HepG2 (cell line): ENCODE results near the gene GBA2. TPM values are rescaled to one million over a fixed set of nuclear protein-coding genes. Genes with fewer than 3 reads are reported as not detected.

ENCODE experiments used
- AGO2 ChIP-seq: fragments of 200-400 bp; formaldehyde crosslinking; optimal IDR thresholded peaks from 2 replicates; pipeline ENCODE3; 2017; ENCODE audit warnings: mild to moderate bottlenecking, low read depth, low read length, moderate library complexity
- KLF13 ChIP-seq: sonication (generic); formaldehyde crosslinking; IDR thresholded peaks from 2 replicates; pipeline ENCODE4 v1.4.0; 2020; ENCODE audit warnings: mild to moderate bottlenecking, missing genetic modification reagents
- MEIS2 ChIP-seq: sonication (generic); formaldehyde crosslinking; IDR thresholded peaks from 2 replicates; pipeline ENCODE4 v1.9.0; 2021; ENCODE audit warnings: mild to moderate bottlenecking, missing genetic modification reagents
- NR2F2 ChIP-seq: IDR thresholded peaks from 2 replicates; pipeline ENCODE4 v1.6.1; 2012; ENCODE audit warnings: low read depth, inconsistent platforms, borderline replicate concordance
- SALL2 ChIP-seq: sonication (generic); formaldehyde crosslinking; IDR thresholded peaks from 2 replicates; pipeline ENCODE4 v1.8.1; 2023; ENCODE audit warnings: mild to moderate bottlenecking, missing genetic modification reagents, inconsistent platforms
- SCMH1 ChIP-seq: sonication (generic); formaldehyde crosslinking; IDR thresholded peaks from 2 replicates; pipeline ENCODE4 v1.9.0; 2021; ENCODE audit warnings: missing genetic modification reagents, mild to moderate bottlenecking, borderline replicate concordance
- SRY ChIP-seq: sonication (generic); formaldehyde crosslinking; IDR thresholded peaks from 2 replicates; pipeline ENCODE4 v1.8.0; 2022; ENCODE audit warnings: mild to moderate bottlenecking, missing genetic modification reagents
- YEATS2 ChIP-seq: sonication (generic); formaldehyde crosslinking; IDR thresholded peaks from 2 replicates; pipeline ENCODE4 v1.4.0; 2020; ENCODE audit warnings: missing genetic modification reagents, borderline replicate concordance
- ZFY ChIP-seq: sonication (generic); formaldehyde crosslinking; IDR thresholded peaks from 2 replicates; pipeline ENCODE4 v1.4.0; 2020; ENCODE audit warnings: missing genetic modification reagents
- ZNF143 ChIP-seq: sonication (generic); formaldehyde crosslinking; IDR thresholded peaks from 2 replicates; pipeline ENCODE4 v1.4.0; 2020; ENCODE audit warnings: missing genetic modification reagents
- ZNF678 ChIP-seq: sonication (generic); formaldehyde crosslinking; IDR thresholded peaks from 2 replicates; pipeline ENCODE4 v1.4.0; 2020; ENCODE audit warnings: mild to moderate bottlenecking, missing genetic modification reagents
- polyA plus RNA-seq, 8 experiments: library from polyadenylated mRNA; depleted of rRNA in 3 of 8; stranded (reverse) in 7 of 8; unstranded in 1 of 8; fragments of >200 nt; fragmentation: Illumina TruSeq in 4 of 8; extraction: Trizol in 4 of 8; gene quantifications; 2 replicates each; pipeline versions ENCODE4 v1.2.1 to v1.2.3, GENCODE V29; 2011 to 2016; ENCODE audit warnings: low read depth in 4 of 8, missing spikeins in 1 of 8, mixed read lengths in 1 of 8; ENCODE audit not compliant: insufficient read depth in 1 of 8
- total RNA-seq, 5 experiments: library from RNA; depleted of rRNA; stranded (reverse); fragments of >200 nt; fragmentation: Illumina TruSeq; extraction: Trizol; gene quantifications; 2 replicates each; pipeline ENCODE4 v1.2.3, GENCODE V29; 2016; ENCODE audit warnings: low read depth in 1 of 5
- TF ChIP-seq, protein P1 (sequence below): sonication (generic); formaldehyde crosslinking; IDR thresholded peaks from 2 replicates; pipeline ENCODE4 v1.4.0; 2020; ENCODE audit warnings: missing genetic modification reagents
- TF ChIP-seq, protein P2 (sequence below): sonication (generic); formaldehyde crosslinking; conservative IDR thresholded peaks from 2 replicates; pipeline ENCODE4 v1.4.0; 2020; ENCODE audit warnings: mild to moderate bottlenecking, missing genetic modification reagents, moderate library complexity
- TF ChIP-seq, protein P3 (sequence below): sonication (generic); formaldehyde crosslinking; IDR thresholded peaks from 2 replicates; pipeline ENCODE4 v1.4.0; 2020; ENCODE audit warnings: mild to moderate bottlenecking, missing genetic modification reagents
- TF ChIP-seq, protein P4 (sequence below): sonication (generic); formaldehyde crosslinking; IDR thresholded peaks from 2 replicates; pipeline ENCODE4 v1.5.1; 2020; ENCODE audit warnings: mild to moderate bottlenecking, missing genetic modification reagents

Gene GBA2
- total and polyA plus RNA-seq, 2 of the 13 experiments (the other 11 are each of a cell fraction or from before 2014, with no cell fraction given) = 37.5 to 86.1 TPM

DNA sequence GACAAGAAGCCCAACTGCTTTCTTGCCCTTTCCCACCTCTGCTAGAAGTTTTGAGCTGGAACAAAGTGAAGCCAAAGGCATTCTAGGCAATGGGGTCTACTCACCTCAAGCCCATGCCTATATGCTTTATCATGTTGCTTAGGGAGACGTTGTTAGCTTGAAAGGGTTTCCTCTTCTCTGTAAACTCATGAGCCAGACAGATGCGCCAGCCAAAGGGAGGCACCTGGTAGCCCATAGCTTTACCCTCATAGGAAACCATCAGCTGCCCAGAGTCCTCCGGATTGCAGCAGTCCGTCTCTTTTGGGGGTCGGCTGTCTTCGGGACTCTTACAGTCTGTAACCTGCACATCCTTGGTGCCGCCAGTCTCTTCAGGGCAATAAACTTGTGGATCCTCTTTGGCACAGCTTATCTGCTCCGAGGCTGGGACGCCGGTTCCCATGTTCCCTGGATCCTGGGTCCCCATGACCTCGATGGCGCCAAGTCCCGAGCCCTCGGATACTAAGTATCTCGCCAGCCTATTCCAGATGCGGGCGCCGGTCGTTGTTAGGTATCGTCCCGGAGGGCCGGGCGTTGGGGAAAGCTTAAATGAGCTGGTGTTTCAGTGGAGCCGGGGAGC lies 678 bp downstream of the GBA2 start (continued):
- TF ChIP-seq, protein P1, sequence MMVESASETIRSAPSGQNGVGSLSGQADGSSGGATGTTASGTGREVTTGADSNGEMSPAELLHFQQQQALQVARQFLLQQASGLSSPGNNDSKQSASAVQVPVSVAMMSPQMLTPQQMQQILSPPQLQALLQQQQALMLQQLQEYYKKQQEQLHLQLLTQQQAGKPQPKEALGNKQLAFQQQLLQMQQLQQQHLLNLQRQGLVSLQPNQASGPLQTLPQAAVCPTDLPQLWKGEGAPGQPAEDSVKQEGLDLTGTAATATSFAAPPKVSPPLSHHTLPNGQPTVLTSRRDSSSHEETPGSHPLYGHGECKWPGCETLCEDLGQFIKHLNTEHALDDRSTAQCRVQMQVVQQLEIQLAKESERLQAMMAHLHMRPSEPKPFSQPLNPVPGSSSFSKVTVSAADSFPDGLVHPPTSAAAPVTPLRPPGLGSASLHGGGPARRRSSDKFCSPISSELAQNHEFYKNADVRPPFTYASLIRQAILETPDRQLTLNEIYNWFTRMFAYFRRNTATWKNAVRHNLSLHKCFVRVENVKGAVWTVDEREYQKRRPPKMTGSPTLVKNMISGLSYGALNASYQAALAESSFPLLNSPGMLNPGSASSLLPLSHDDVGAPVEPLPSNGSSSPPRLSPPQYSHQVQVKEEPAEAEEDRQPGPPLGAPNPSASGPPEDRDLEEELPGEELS (CRISPR knock-in tag) = no peak
- TF ChIP-seq, protein P2, sequence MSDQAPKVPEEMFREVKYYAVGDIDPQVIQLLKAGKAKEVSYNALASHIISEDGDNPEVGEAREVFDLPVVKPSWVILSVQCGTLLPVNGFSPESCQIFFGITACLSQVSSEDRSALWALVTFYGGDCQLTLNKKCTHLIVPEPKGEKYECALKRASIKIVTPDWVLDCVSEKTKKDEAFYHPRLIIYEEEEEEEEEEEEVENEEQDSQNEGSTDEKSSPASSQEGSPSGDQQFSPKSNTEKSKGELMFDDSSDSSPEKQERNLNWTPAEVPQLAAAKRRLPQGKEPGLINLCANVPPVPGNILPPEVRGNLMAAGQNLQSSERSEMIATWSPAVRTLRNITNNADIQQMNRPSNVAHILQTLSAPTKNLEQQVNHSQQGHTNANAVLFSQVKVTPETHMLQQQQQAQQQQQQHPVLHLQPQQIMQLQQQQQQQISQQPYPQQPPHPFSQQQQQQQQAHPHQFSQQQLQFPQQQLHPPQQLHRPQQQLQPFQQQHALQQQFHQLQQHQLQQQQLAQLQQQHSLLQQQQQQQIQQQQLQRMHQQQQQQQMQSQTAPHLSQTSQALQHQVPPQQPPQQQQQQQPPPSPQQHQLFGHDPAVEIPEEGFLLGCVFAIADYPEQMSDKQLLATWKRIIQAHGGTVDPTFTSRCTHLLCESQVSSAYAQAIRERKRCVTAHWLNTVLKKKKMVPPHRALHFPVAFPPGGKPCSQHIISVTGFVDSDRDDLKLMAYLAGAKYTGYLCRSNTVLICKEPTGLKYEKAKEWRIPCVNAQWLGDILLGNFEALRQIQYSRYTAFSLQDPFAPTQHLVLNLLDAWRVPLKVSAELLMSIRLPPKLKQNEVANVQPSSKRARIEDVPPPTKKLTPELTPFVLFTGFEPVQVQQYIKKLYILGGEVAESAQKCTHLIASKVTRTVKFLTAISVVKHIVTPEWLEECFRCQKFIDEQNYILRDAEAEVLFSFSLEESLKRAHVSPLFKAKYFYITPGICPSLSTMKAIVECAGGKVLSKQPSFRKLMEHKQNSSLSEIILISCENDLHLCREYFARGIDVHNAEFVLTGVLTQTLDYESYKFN = 0 out of 2 replicates have a peak, but pooled peaks have one; percentile 10
- TF ChIP-seq SRY (CRISPR knock-in tag) (no peak), ZNF678 (CRISPR knock-in tag) (no peak), MEIS2 (CRISPR knock-in tag) (peak; percentile 52), SCMH1 (CRISPR knock-in tag) (no peak), ZFY (CRISPR knock-in tag) (no peak), AGO2 (peak; percentile 20), KLF13 (CRISPR knock-in tag) (0 out of 2 replicates have a peak, but pooled peaks have one; percentile 35), YEATS2 (CRISPR knock-in tag) (peak; percentile 4; the same call in 1 of the 2 replicates), SALL2 (CRISPR knock-in tag) (0 out of 2 replicates have a peak, but pooled peaks have one; percentile 34), NR2F2 (no peak), ZNF143 (CRISPR knock-in tag) (0 out of 2 replicates have a peak, but pooled peaks have one; percentile 2)
- TF ChIP-seq, protein P3, sequence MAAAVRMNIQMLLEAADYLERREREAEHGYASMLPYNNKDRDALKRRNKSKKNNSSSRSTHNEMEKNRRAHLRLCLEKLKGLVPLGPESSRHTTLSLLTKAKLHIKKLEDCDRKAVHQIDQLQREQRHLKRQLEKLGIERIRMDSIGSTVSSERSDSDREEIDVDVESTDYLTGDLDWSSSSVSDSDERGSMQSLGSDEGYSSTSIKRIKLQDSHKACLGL (CRISPR knock-in tag) = 0 out of 2 replicates have a peak, but pooled peaks have one; percentile 19
- TF ChIP-seq, protein P4, sequence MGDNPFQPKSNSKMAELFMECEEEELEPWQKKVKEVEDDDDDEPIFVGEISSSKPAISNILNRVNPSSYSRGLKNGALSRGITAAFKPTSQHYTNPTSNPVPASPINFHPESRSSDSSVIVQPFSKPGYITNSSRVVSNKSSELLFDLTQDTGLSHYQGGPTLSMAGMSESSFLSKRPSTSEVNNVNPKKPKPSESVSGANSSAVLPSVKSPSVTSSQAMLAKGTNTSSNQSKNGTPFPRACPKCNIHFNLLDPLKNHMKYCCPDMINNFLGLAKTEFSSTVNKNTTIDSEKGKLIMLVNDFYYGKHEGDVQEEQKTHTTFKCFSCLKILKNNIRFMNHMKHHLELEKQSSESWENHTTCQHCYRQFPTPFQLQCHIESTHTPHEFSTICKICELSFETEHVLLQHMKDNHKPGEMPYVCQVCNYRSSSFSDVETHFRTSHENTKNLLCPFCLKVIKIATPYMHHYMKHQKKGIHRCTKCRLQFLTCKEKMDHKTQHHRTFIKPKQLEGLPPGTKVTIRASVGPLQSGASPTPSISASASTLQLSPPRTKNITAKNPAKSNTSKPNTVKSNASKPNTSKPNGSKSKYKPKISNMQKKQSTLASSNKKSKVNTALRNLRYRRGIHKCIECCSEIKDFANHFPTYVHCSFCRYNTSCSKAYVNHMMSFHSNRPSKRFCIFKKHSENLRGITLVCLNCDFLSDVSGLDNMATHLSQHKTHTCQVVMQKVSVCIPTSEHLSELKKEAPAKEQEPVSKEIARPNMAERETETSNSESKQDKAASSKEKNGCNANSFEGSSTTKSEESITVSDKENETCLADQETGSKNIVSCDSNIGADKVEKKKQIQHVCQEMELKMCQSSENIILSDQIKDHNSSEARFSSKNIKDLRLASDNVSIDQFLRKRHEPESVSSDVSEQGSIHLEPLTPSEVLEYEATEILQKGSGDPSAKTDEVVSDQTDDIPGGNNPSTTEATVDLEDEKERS (CRISPR knock-in tag) = peak; percentile 13; the same call in 1 of the 2 replicates
